ENCODE data around the gene NUDT15.

The NUDT15 gene

DNA sequence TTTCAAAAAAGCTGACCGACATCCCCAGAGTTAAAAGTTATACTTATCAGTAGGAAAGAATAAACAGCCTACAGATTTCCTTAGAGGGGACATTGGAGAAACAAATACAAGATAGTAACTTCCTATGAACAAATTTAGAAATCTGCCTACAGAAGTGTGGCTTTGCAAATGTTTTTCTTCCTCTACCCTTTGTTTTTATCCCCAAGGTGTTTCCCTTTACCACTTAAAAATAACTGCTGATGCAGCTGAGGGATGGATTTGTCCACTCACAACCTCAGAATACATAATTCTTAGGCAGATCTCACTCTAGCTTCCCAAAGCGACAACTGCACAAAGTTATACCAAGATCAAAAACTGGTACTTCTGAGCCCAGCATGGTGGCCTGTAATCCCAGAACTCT, 36.5 kb downstream of the NUDT15 start:
- Histone ChIP-seq H3K9me3 (ENCODE audit: insufficient read depth, low read length, severe bottlenecking) (peaks cover 59% of the 10 kb centered on the region), H4K20me1 (ENCODE audit: insufficient read depth, low read length) (no peaks in the 10 kb centered on the region), H3K36me3 (ENCODE audit: insufficient read depth, low read length) (peaks cover 99% of the 10 kb centered on the region)

GRCh38 chr13:48078251-48078656, 40.7 kb downstream of the NUDT15 start:
- H3K36me3 ChIP-seq (ENCODE audit: insufficient read depth, low read length) = peaks cover 96% of the 10 kb centered on the region
- H3K9me3 ChIP-seq (ENCODE audit: insufficient read depth, low read length, severe bottlenecking) = peaks cover 18% of the 10 kb centered on the region
- H3K9ac ChIP-seq (ENCODE audit: low read depth, low read length) = no peak overlapping the region
- H3K4me1 ChIP-seq (ENCODE audit: insufficient read depth, low read length) = no peaks in the 10 kb centered on the region
- H3K4me3 ChIP-seq (ENCODE audit: low read depth in 1 of 2, low read length in 2 of 2) = no peak overlapping the region
- H3K27me3 ChIP-seq (ENCODE audit: insufficient read depth, low read length, poor library complexity) = no peaks in the 10 kb centered on the region
- no peak overlapping the region for H2AFZ ChIP-seq (ENCODE audit: low read depth, low read length)
- no peaks in the 10 kb centered on the region for H4K20me1 ChIP-seq (ENCODE audit: insufficient read depth, low read length)
- peaks cover 5% of the 10 kb centered on the region; the same call in 1 of the 2 replicates for H3K79me2 ChIP-seq (ENCODE audit: insufficient read depth, low read length)
- no peak overlapping the region for H3K27ac ChIP-seq (ENCODE audit: low read length)
- TF ChIP-seq EZH2 (IDR thresholded peaks at IDR 0.05; ENCODE audit: borderline replicate concordance, low read depth, low read length, severe bottlenecking) (no peak), CTCF (IDR thresholded peaks at IDR 0.05; ENCODE audit: borderline replicate concordance, extremely low read depth, low read length, poor library complexity, severe bottlenecking) (peak; percentile 43)
- peak; percentile 65; the same call in 2 of the 3 replicates for ATAC-seq (ENCODE audit: insufficient read depth, low read depth)
- no peak overlapping the region for H3K4me2 ChIP-seq (ENCODE audit: insufficient read depth, low read length)
- peak; percentile 24 for DNase-seq

More for the DNA sequence above, 36.5 kb downstream of the NUDT15 start:
- ATAC-seq (ENCODE audit: insufficient read depth, low read depth) (no peak), DNase-seq (no peak)
- no peaks in the 10 kb centered on the region for H3K79me2 ChIP-seq (ENCODE audit: insufficient read depth, low read length)
- no peak overlapping the region for H3K27ac ChIP-seq (ENCODE audit: low read length)
- no peak overlapping the region for H3K4me3 ChIP-seq (ENCODE audit: low read depth in 1 of 2, low read length in 2 of 2)
- no peak overlapping the region for H3K4me2 ChIP-seq (ENCODE audit: insufficient read depth, low read length)
- H3K4me1 ChIP-seq (ENCODE audit: insufficient read depth, low read length) = no peaks in the 10 kb centered on the region; the same call in 1 of the 2 replicates
- no peaks in the 10 kb centered on the region for H3K27me3 ChIP-seq (ENCODE audit: insufficient read depth, low read length, poor library complexity)
- no peak overlapping the region for H2AFZ ChIP-seq (ENCODE audit: low read depth, low read length)
- TF ChIP-seq EZH2 (IDR thresholded peaks at IDR 0.05; ENCODE audit: borderline replicate concordance, low read depth, low read length, severe bottlenecking) (no peak), CTCF (IDR thresholded peaks at IDR 0.05; ENCODE audit: borderline replicate concordance, extremely low read depth, low read length, poor library complexity, severe bottlenecking) (no peak)
- H3K9ac ChIP-seq (ENCODE audit: low read depth, low read length) = no peak overlapping the region

GRCh38 chr13:48081739-48082138, 44.2 kb downstream of the NUDT15 start:
- TF ChIP-seq EZH2 (IDR thresholded peaks at IDR 0.05; ENCODE audit: borderline replicate concordance, low read depth, low read length, severe bottlenecking) (no peak), CTCF (IDR thresholded peaks at IDR 0.05; ENCODE audit: borderline replicate concordance, extremely low read depth, low read length, poor library complexity, severe bottlenecking) (no peak)
- H3K36me3 ChIP-seq (ENCODE audit: insufficient read depth, low read length) = peaks cover 92% of the 10 kb centered on the region
- DNase-seq = no peak

More at GRCh38 chr13:48081739-48082138, 44.2 kb downstream of the NUDT15 start:
- no peak overlapping the region for H3K27ac ChIP-seq (ENCODE audit: low read length)
- no peak overlapping the region for H3K9ac ChIP-seq (ENCODE audit: low read depth, low read length)
- H3K79me2 ChIP-seq (ENCODE audit: insufficient read depth, low read length) = peaks cover 28% of the 10 kb centered on the region
- ATAC-seq (ENCODE audit: insufficient read depth, low read depth) = no peak
- H3K4me1 ChIP-seq (ENCODE audit: insufficient read depth, low read length) = no peaks in the 10 kb centered on the region
- H2AFZ ChIP-seq (ENCODE audit: low read depth, low read length) = no peak overlapping the region
- H3K4me2 ChIP-seq (ENCODE audit: insufficient read depth, low read length) = no peak overlapping the region
- no peaks in the 10 kb centered on the region for H4K20me1 ChIP-seq (ENCODE audit: insufficient read depth, low read length)
- H3K4me3 ChIP-seq (ENCODE audit: low read depth in 1 of 2, low read length in 2 of 2) = no peak overlapping the region
- H3K27me3 ChIP-seq (ENCODE audit: insufficient read depth, low read length, poor library complexity) = no peaks in the 10 kb centered on the region
- H3K9me3 ChIP-seq (ENCODE audit: insufficient read depth, low read length, severe bottlenecking) = peaks cover 2% of the 10 kb centered on the region
